Neuronal stem cell (in vitro differentiated cells): ENCODE results near the gene ATE1.

ENCODE experiments used
- DNase-seq: peaks from one replicate; pipeline ENCODE4 v3.0.0-alpha.2; 2013; ENCODE audit warnings: low spot score
- H2AFZ ChIP-seq: one replicate; pipeline ENCODE4 v1.6.1; 2013; ENCODE audit warnings: mild to moderate bottlenecking, low read length, inconsistent platforms
- H2AK5ac ChIP-seq: 2 replicates; pipeline ENCODE4 v1.6.1; 2013; ENCODE audit warnings: low read depth, mild to moderate bottlenecking, inconsistent platforms, low read length, moderate library complexity, mixed read lengths
- H2BK120ac ChIP-seq: 2 replicates; pipeline ENCODE4 v1.6.1; 2013; ENCODE audit warnings: low read depth, mild to moderate bottlenecking, inconsistent platforms, low read length, moderate library complexity, mixed read lengths
- H2BK12ac ChIP-seq: one replicate; pipeline ENCODE4 v1.6.1; 2013; ENCODE audit warnings: low read length, inconsistent platforms
- H2BK15ac ChIP-seq: 2 replicates; pipeline ENCODE4 v1.6.1; 2013; ENCODE audit warnings: mild to moderate bottlenecking, low read length, inconsistent platforms, mixed read lengths
- H2BK5ac ChIP-seq: one replicate; pipeline ENCODE4 v1.6.1; 2013; ENCODE audit warnings: inconsistent platforms, mild to moderate bottlenecking, low read length, moderate library complexity
- H3K14ac ChIP-seq: one replicate; pipeline ENCODE4 v1.6.1; 2013; ENCODE audit warnings: low read length, inconsistent platforms
- H3K18ac ChIP-seq: 2 replicates; pipeline ENCODE4 v1.6.1; 2013; ENCODE audit warnings: low read length, inconsistent platforms
- H3K23ac ChIP-seq: 2 replicates; pipeline ENCODE4 v1.6.1; 2013; ENCODE audit warnings: low read depth, mild to moderate bottlenecking, mixed read lengths, low read length, inconsistent platforms; ENCODE audit not compliant: poor library complexity
- H3K27ac ChIP-seq: replicated peaks from 3 replicates; pipeline ENCODE4 v1.5.1; 2013; ENCODE audit warnings: low read length, inconsistent platforms
- H3K27me3 ChIP-seq, 3 experiments: 2 replicates each; pipeline ENCODE4 v1.6.1; 2013; ENCODE audit warnings: low read length in 3 of 3, mild to moderate bottlenecking in 2 of 3, inconsistent platforms in 1 of 3, low read depth in 1 of 3, mixed read lengths in 1 of 3, moderate library complexity in 1 of 3; ENCODE audit not compliant: control insufficient read depth in 3 of 3, insufficient read depth in 3 of 3
- H3K36me3 ChIP-seq, 2 donors: replicated peaks in 1 of 2; 2 replicates each; pipeline ENCODE4 v1.6.1; 2013; ENCODE audit warnings: low read length in 2 of 2; ENCODE audit not compliant: control insufficient read depth in 2 of 2, insufficient read depth in 2 of 2
- H3K4ac ChIP-seq: 2 replicates; pipeline ENCODE4 v1.6.1; 2013; ENCODE audit warnings: inconsistent platforms, mild to moderate bottlenecking, low read length, moderate library complexity
- H3K4me1 ChIP-seq, 2 donors: 1 replicate in 1 of 2; 2 replicates in 1 of 2; pipeline ENCODE4 v1.6.1; 2013; ENCODE audit warnings: low read length in 2 of 2, low read depth in 1 of 2; ENCODE audit not compliant: control insufficient read depth in 2 of 2, insufficient read depth in 1 of 2
- H3K4me2 ChIP-seq: one replicate; pipeline ENCODE4 v1.6.1; 2013; ENCODE audit warnings: mild to moderate bottlenecking, low read length, inconsistent platforms; ENCODE audit not compliant: insufficient read depth, poor library complexity, severe bottlenecking
- H3K4me3 ChIP-seq, 2 donors: 2 replicates each; pipeline ENCODE4 v1.5.1; 2013; ENCODE audit warnings: low read length in 2 of 2, mild to moderate bottlenecking in 2 of 2, inconsistent platforms in 1 of 2, moderate library complexity in 1 of 2
- H3K79me1 ChIP-seq: one replicate; pipeline ENCODE4 v1.6.1; 2013; ENCODE audit warnings: low read depth, mild to moderate bottlenecking, inconsistent platforms, low read length, moderate library complexity
- H3K9ac ChIP-seq: one replicate; pipeline ENCODE4 v1.6.1; 2013; ENCODE audit warnings: mild to moderate bottlenecking, low read depth, low read length, inconsistent platforms; ENCODE audit not compliant: poor library complexity
- H3K9me3 ChIP-seq, 2 donors: replicated peaks in 1 of 2; 2 replicates each; pipeline versions ENCODE3 to v1.6.1; 2013; ENCODE audit warnings: low read length in 2 of 2, mild to moderate bottlenecking in 2 of 2, inconsistent platforms in 1 of 2, low read depth in 1 of 2, mixed read lengths in 1 of 2, moderate library complexity in 1 of 2; ENCODE audit not compliant: control insufficient read depth in 2 of 2, insufficient read depth in 1 of 2
- H4K8ac ChIP-seq: one replicate; pipeline ENCODE4 v1.6.1; 2013; ENCODE audit warnings: low read depth, mild to moderate bottlenecking, inconsistent platforms, low read length, moderate library complexity
- H4K91ac ChIP-seq: one replicate; pipeline ENCODE4 v1.6.1; 2013; ENCODE audit warnings: low read length, low read depth, mild to moderate bottlenecking, inconsistent platforms; ENCODE audit not compliant: poor library complexity
- WGBS, 2 donors: extraction: QIAGEN DNeasy Blood & Tissue Kit; methylation state at CpG; one replicate each; pipeline ENCODE4 v1.1.7; 2013; ENCODE audit warnings: missing lambda C conversion rate in 2 of 2, mixed read lengths in 1 of 2; ENCODE audit not compliant: insufficient read length in 2 of 2, insufficient replicate concordance in 1 of 2; ENCODE audit errors: extremely low coverage in 2 of 2; 5-methylcytosine and 5-hydroxymethylcytosine counted together

ATE1 gene

GRCh38 chr10:121722665-121723064 lies 205.2 kb downstream of the ATE1 start:
- no peak overlapping the region for H2BK5ac ChIP-seq
- no peak overlapping the region for H3K27ac ChIP-seq
- H3K9me3 ChIP-seq: peaks cover 0 to 4% of the 10 kb centered on the region in 2 donors
- WGBS, 2 donors: no CpG with 5 or more reads among the region's 3 CpGs
- no peak overlapping the region for H4K8ac ChIP-seq
- H3K4me2 ChIP-seq: no peak overlapping the region
- no peak overlapping the region for H2BK15ac ChIP-seq
- no peaks in the 10 kb centered on the region for H3K36me3 ChIP-seq
- no peak overlapping the region for H2BK12ac ChIP-seq
- H3K4me1 ChIP-seq: peaks cover 0 to 3% of the 10 kb centered on the region in 2 donors
- H3K4ac ChIP-seq: no peak overlapping the region
- no peak overlapping the region for H3K23ac ChIP-seq
- no peak overlapping the region for H3K4me3 ChIP-seq
- no peak overlapping the region for H3K18ac ChIP-seq
- H3K9ac ChIP-seq: no peak overlapping the region
- no peak overlapping the region for H3K14ac ChIP-seq
- no peak overlapping the region for H2AFZ ChIP-seq
- H2AK5ac ChIP-seq: no peak overlapping the region
- no peak for DNase-seq
- no peak overlapping the region for H2BK120ac ChIP-seq
- H3K27me3 ChIP-seq: peaks cover 0 to 3% (median 0%) of the 10 kb centered on the region in 3 experiments
- no peak overlapping the region for H4K91ac ChIP-seq
- no peaks in the 10 kb centered on the region for H3K79me1 ChIP-seq

GRCh38 chr10:121721257-121721656 lies 206.6 kb downstream of the ATE1 start:
- H3K23ac ChIP-seq: no peak overlapping the region
- no peaks in the 10 kb centered on the region for H3K36me3 ChIP-seq
- H3K4ac ChIP-seq: no peak overlapping the region
- H2BK120ac ChIP-seq: no peak overlapping the region
- H3K14ac ChIP-seq: no peak overlapping the region
- H2BK12ac ChIP-seq: no peak overlapping the region
- no peak overlapping the region for H2AK5ac ChIP-seq
- peaks cover 0 to 3% of the 10 kb centered on the region in 2 donors for H3K4me1 ChIP-seq
- no peak overlapping the region for H2BK15ac ChIP-seq
- H2BK5ac ChIP-seq: no peak overlapping the region
- H4K8ac ChIP-seq: no peak overlapping the region
- H3K9me3 ChIP-seq: peaks cover 0 to 4% of the 10 kb centered on the region in 2 donors
- H2AFZ ChIP-seq: no peak overlapping the region
- no peaks in the 10 kb centered on the region for H3K27me3 ChIP-seq
- no peak overlapping the region for H3K4me3 ChIP-seq
- H3K18ac ChIP-seq: no peak overlapping the region
- no peak overlapping the region for H4K91ac ChIP-seq
- no peak overlapping the region for H3K9ac ChIP-seq
- WGBS, 2 donors: no CpG with 5 or more reads among the region's 4 CpGs
- no peaks in the 10 kb centered on the region for H3K79me1 ChIP-seq
- no peak overlapping the region for H3K4me2 ChIP-seq
- DNase-seq: no peak
- H3K27ac ChIP-seq: no peak overlapping the region

GRCh38 chr10:121715969-121716368 lies 211.9 kb downstream of the ATE1 start:
- Histone ChIP-seq H3K4me3 (no peak overlapping the region), H3K9me3 (peaks cover 4% of the 10 kb centered on the region in 2 donors), H2BK12ac (no peak overlapping the region), H3K23ac (no peak overlapping the region), H3K27ac (no peak overlapping the region), H4K91ac (no peak overlapping the region), H2AK5ac (no peak overlapping the region), H3K4me1 (peaks cover 3 to 6% of the 10 kb centered on the region in 2 donors), H3K36me3 (no peaks in the 10 kb centered on the region), H3K9ac (no peak overlapping the region), H4K8ac (no peak overlapping the region), H3K27me3 (no peaks in the 10 kb centered on the region), H3K14ac (no peak overlapping the region), H2BK15ac (no peak overlapping the region), H3K4me2 (no peak overlapping the region), H3K18ac (no peak overlapping the region), H3K4ac (no peak overlapping the region), H2BK120ac (no peak overlapping the region), H3K79me1 (no peaks in the 10 kb centered on the region), H2BK5ac (no peak overlapping the region), H2AFZ (no peak overlapping the region)
- WGBS, 2 donors: no CpG with 5 or more reads among the region's 1 CpG
- no peak for DNase-seq

GRCh38 chr10:121715076-121715475 lies 212.8 kb downstream of the ATE1 start:
- Histone ChIP-seq H3K36me3 (no peaks in the 10 kb centered on the region), H2AFZ (no peak overlapping the region), H3K14ac (no peak overlapping the region), H3K4ac (no peak overlapping the region), H3K4me3 (no peak overlapping the region), H2BK15ac (no peak overlapping the region), H3K79me1 (no peaks in the 10 kb centered on the region), H3K9ac (no peak overlapping the region), H4K8ac (no peak overlapping the region), H3K23ac (no peak overlapping the region), H3K9me3 (peaks cover 0 to 4% of the 10 kb centered on the region in 2 donors), H3K18ac (no peak overlapping the region), H3K27me3 (no peaks in the 10 kb centered on the region), H3K4me2 (no peak overlapping the region), H2BK12ac (no peak overlapping the region), H3K27ac (no peak overlapping the region), H3K4me1 (peaks cover 11 to 13% of the 10 kb centered on the region in 2 donors), H2BK120ac (no peak overlapping the region), H2BK5ac (no peak overlapping the region), H4K91ac (no peak overlapping the region), H2AK5ac (no peak overlapping the region)
- no peak for DNase-seq
- no CpG with 5 or more reads among the region's 3 CpGs for WGBS, 2 donors
